Nephron (organoid): Measurements from ENCODE around the gene DCDC2B.

Experiments
- H3K27ac Mint-ChIP-seq, 3 experiments: 2 replicates each; pipeline ENCODE4 v1.8.0; 2020; ENCODE audit warnings: mixed read lengths in 3 of 3, mild to moderate bottlenecking in 2 of 3, moderate library complexity in 1 of 3
- H3K27me3 Mint-ChIP-seq: 2 replicates; pipeline ENCODE4 v1.8.0; 2021; ENCODE audit warnings: low read depth, mild to moderate bottlenecking, moderate library complexity, mixed read lengths
- H3K36me3 Mint-ChIP-seq: 2 replicates; pipeline ENCODE4 v1.8.0; 2020; ENCODE audit warnings: low read depth, mixed read lengths
- H3K4me1 Mint-ChIP-seq: 2 replicates; pipeline ENCODE4 v1.8.0; 2020; ENCODE audit warnings: mixed read lengths
- H3K4me3 Mint-ChIP-seq, 3 experiments: 2 replicates each; pipeline ENCODE4 v1.8.0; 2020; ENCODE audit warnings: mild to moderate bottlenecking in 3 of 3, mixed read lengths in 3 of 3, moderate library complexity in 2 of 3
- H3K9me3 Mint-ChIP-seq: 2 replicates; pipeline ENCODE4 v1.8.0; 2020; ENCODE audit warnings: mixed read lengths
- TF ChIP-seq, protein P1 (sequence below), 3 experiments: fragments of 200-600 bp; sonication (generic); IDR thresholded peaks; one replicate each; pipeline ENCODE4 v1.5.0; 2021; ENCODE audit warnings: antibody characterized with exemption in 3 of 3; ENCODE audit not compliant: unreplicated experiment in 3 of 3

The DCDC2B gene

DNA sequence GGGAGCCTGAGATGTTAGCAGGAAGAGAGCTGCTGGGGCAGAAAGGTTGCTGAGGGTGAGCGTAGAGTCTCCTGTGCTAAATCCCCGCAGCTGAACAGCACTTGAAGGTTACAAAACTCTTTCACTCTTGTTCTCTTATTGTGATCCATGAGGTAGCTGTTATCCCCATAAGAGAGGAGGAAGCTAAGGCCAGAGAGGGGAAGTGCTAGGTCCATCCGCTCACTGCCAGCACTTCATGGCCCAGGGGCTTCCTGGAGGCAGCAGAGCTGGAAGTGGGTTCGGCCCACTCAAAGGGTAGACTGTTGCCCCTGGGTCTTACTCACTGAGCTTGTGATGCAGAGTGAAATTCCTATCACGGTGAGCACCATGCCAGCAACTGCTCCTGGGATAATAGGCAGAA is 7.7 kb downstream of the DCDC2B start:
- no peaks in the 10 kb centered on the region for H3K27me3 Mint-ChIP-seq
- H3K36me3 Mint-ChIP-seq = peaks cover 26% of the 10 kb centered on the region
- TF ChIP-seq, protein P1, sequence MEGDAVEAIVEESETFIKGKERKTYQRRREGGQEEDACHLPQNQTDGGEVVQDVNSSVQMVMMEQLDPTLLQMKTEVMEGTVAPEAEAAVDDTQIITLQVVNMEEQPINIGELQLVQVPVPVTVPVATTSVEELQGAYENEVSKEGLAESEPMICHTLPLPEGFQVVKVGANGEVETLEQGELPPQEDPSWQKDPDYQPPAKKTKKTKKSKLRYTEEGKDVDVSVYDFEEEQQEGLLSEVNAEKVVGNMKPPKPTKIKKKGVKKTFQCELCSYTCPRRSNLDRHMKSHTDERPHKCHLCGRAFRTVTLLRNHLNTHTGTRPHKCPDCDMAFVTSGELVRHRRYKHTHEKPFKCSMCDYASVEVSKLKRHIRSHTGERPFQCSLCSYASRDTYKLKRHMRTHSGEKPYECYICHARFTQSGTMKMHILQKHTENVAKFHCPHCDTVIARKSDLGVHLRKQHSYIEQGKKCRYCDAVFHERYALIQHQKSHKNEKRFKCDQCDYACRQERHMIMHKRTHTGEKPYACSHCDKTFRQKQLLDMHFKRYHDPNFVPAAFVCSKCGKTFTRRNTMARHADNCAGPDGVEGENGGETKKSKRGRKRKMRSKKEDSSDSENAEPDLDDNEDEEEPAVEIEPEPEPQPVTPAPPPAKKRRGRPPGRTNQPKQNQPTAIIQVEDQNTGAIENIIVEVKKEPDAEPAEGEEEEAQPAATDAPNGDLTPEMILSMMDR (IDR thresholded peaks at IDR 0.05; ENCODE audit: unreplicated experiment in 3 of 3) = no peak
- H3K27ac Mint-ChIP-seq = no peak overlapping the region
- no peaks in the 10 kb centered on the region for H3K9me3 Mint-ChIP-seq
- no peak overlapping the region for H3K4me3 Mint-ChIP-seq
- peaks cover 15% of the 10 kb centered on the region for H3K4me1 Mint-ChIP-seq

DNA sequence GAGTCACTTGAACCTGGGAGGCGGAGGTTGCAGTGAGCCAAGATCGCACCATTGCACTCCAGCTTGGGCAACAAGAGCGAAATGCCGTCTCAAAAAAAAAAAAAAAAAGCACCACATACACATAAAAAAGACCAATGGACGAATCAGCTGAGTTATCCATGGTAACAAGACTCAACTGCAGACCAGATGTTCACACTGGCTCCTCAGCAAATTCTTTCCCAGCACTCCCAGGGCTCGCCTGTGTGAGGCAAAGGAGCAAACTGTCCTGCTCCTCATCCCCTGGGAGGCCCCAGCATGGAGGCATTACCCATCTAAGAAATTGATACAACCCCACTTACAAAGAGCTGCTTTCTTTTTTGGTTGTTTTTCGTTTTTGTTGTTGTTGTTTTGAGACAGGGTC is 10.1 kb downstream of the DCDC2B start:
- H3K4me3 Mint-ChIP-seq = peak overlapping the region; percentile 26 to 78 (median 38)
- TF ChIP-seq, protein P1 (IDR thresholded peaks at IDR 0.05; ENCODE audit: unreplicated experiment in 3 of 3) = no peak
- peak overlapping the region in 1 of 3 experiments; percentile 17 for H3K27ac Mint-ChIP-seq
- peaks cover 28% of the 10 kb centered on the region for H3K4me1 Mint-ChIP-seq
- no peaks in the 10 kb centered on the region for H3K9me3 Mint-ChIP-seq
- peaks cover 4% of the 10 kb centered on the region for H3K27me3 Mint-ChIP-seq
- peaks cover 30% of the 10 kb centered on the region for H3K36me3 Mint-ChIP-seq

DNA sequence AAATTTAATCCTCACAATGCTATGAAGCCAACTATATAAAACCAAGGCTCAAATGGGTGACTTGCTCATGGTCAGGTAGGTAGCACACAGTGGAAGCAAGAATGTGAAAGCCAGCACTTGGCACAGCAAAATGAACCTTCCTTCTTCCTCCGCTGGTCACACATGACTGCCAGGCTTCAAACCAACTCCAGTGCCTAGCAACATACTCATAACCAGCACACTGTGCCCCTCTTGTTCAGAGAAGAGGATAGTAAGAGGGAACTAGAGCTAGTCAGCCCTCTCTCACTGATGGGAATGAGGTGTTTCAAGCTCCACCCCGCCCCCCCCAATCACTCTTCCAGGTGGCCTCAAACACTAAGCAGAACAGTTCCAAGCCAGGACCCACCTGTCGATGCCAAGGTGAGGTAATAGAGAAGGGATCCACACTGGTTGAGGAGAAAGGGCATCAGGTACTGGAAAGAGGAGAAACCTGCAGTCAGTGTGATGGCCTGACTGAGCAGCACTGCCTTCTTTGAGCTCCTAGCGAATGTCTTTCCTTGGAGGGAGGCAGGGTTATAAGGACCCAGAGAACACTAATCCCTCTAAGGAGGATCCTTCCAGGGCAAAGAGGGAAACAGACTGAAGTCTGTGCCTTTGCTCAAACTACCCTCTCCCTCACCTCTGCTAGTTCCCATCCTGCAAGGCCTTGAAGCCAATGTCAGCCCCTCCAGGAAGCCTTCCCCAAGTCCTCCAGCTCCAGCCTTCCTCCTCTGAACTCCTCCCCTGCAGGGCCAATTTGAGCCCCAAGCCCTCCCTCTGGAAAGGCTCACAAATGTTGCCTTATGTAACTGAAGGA is 12.1 kb downstream of the DCDC2B start:
- H3K27me3 Mint-ChIP-seq = peaks cover 4% of the 10 kb centered on the region
- H3K9me3 Mint-ChIP-seq = no peaks in the 10 kb centered on the region
- H3K4me3 Mint-ChIP-seq = peak overlapping the region; percentile 98 to 99 (median 99)

DNA sequence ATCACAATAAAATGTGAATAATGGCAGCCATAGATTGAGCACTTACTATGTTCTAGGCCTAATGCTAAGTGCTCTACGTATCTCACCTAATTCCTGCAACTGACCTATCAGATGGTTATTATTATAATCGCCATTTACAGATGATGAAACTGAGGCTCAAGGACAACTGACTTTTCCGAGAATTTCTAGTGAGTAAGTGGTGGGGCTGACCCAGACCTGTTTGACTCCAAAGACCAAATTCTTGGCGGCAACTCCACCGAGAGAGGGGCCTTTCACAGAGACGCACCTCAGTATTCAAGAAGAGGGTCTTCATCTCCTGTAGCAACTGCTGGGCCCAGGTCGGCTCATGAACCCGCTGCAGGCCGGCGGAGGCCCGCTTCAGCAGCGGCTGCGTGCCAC is 12.7 kb downstream of the DCDC2B start:
- Mint-ChIP-seq H3K9me3 (no peaks in the 10 kb centered on the region), H3K27me3 (peaks cover 4% of the 10 kb centered on the region), H3K27ac (peak overlapping the region; percentile 92 to 94 (median 92)), H3K4me3 (peak overlapping the region; percentile 98 to 99 (median 99)), H3K4me1 (peaks cover 27% of the 10 kb centered on the region), H3K36me3 (peaks cover 36% of the 10 kb centered on the region)
- TF ChIP-seq, protein P1 (IDR thresholded peaks at IDR 0.05; ENCODE audit: unreplicated experiment in 3 of 3) = no peak

More for the DNA sequence above, 12.1 kb downstream of the DCDC2B start:
- H3K27ac Mint-ChIP-seq = peak overlapping the region; percentile 92 to 94 (median 92)
- TF ChIP-seq, protein P1 (IDR thresholded peaks at IDR 0.05; ENCODE audit: unreplicated experiment in 3 of 3) = no peak
- H3K36me3 Mint-ChIP-seq = peaks cover 33% of the 10 kb centered on the region
- peaks cover 27% of the 10 kb centered on the region for H3K4me1 Mint-ChIP-seq

DNA sequence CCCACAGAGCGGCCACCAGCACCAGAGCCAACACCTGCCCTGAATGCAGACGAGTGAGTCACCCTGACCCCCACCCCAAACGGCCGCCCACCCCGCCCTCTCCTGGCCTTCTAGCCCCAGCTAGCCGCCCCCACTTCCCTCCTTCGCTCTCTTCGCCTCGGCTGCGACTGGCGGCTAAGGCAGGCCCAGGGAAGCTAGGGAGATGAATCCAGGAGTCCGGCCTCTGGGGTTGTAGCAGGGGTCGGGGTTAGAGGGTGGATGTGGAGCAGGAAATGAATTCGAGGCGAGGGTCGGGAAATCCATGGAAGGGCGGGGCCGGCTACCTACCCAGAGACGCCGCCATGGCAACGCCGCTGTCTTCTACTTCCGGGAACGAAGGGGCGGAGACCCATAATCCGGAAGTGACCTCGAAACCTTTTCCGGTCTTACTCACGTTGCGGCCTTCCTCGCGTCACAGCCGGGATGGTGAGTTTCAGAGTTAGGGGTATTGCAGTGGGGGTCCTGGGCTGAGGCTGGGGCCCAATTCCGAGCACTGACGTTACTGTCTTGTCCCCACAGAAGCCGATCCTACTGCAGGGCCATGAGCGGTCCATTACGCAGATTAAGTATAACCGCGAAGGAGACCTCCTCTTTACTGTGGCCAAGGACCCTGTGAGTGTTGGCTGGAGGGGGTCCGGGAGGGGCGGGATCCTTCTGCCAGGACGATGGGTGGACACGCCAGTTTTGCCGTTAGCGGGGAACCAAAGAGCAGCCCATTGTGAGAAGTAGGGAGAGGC is 13.3 kb downstream of the DCDC2B start, which contains the start of the genes EIF3I and TMEM234:
Gene EIF3I (plus strand): TSS at position 428 of the 776 bp plus-strand sequence. CDS start 35 bp downstream, at position 463.
Gene TMEM234 (minus strand): TSS at position 374 of the 776 bp plus-strand sequence. CDS start 31 bp downstream, at position 343.
- TF ChIP-seq, protein P1 (IDR thresholded peaks at IDR 0.05; ENCODE audit: unreplicated experiment in 3 of 3) = no peak
- peak within 1 kb of the TSS; percentile 92 to 94 (median 92) for H3K27ac Mint-ChIP-seq
- peak within 1 kb of the TSS; percentile 98 to 99 (median 99) for H3K4me3 Mint-ChIP-seq
- peaks cover 30% of the 10 kb centered on the region for H3K36me3 Mint-ChIP-seq
- peaks cover 4% of the 10 kb centered on the region for H3K27me3 Mint-ChIP-seq
- peaks cover 27% of the 10 kb centered on the region for H3K4me1 Mint-ChIP-seq
- H3K9me3 Mint-ChIP-seq = no peaks in the 10 kb centered on the region
